Panc1 (cell line): ENCODE measurements around the gene SGSM1. TPM values are rescaled to one million over a fixed set of nuclear protein-coding genes. Genes with fewer than 3 reads are reported as not detected.

Experiments used
- ATAC-seq: fragments of 200-7000 bp; cut with Tn5 transposase; 2 replicates; pipeline ENCODE4 v1.9.1; 2020; ENCODE audit warnings: mild to moderate bottlenecking, moderate library complexity
- BruUV-seq: library from RNA; stranded (reverse); fragments of 400-500 nt; replicated peaks from 2 replicates; lab custom pipeline; 2021; lab: Mats Ljungman, UMichigan
- CTCF ChIA-PET: fragments of 300-600 bp; sonication (Branson Sonifier 250); formaldehyde crosslinking; loops from one replicate; lab custom pipeline; 2022; ENCODE audit warnings: antibody characterized with exemption; lab: Charles Lee
- POLR2A ChIA-PET: fragments of 300-600 bp; sonication (Branson Sonifier 250); formaldehyde crosslinking; loops from one replicate; lab custom pipeline; 2022; ENCODE audit warnings: antibody characterized with exemption; lab: Charles Lee
- DNase-seq: peaks from one replicate; pipeline ENCODE4 v3.0.0-alpha.2; 2010; ENCODE audit warnings: low read depth, low spot score
- H3K27ac ChIP-seq: 2 replicates; pipeline ENCODE4 v1.5.1; 2011; ENCODE audit warnings: mild to moderate bottlenecking, low read length, inconsistent platforms
- H3K27me3 ChIP-seq: fragments of 200-500 bp; sonication (Bioruptor generic); 2 replicates; pipeline ENCODE4 v1.6.0; 2014; ENCODE audit warnings: low read length, inconsistent platforms; ENCODE audit not compliant: control insufficient read depth, insufficient read depth
- H3K36me3 ChIP-seq: fragments of 200-500 bp; sonication (Bioruptor generic); 2 replicates; pipeline ENCODE4 v1.5.1; 2014; ENCODE audit warnings: inconsistent platforms, mild to moderate bottlenecking, low read length, moderate library complexity; ENCODE audit not compliant: control insufficient read depth, insufficient read depth
- H3K4me1 ChIP-seq: 2 replicates; pipeline ENCODE4 v1.5.1; 2011; ENCODE audit warnings: inconsistent platforms, mild to moderate bottlenecking, low read length, moderate library complexity; ENCODE audit not compliant: control insufficient read depth, insufficient read depth
- H3K4me3 ChIP-seq, 2 experiments: 2 replicates each; pipeline ENCODE4 v1.5.1; 2011 to 2012; ENCODE audit warnings: low read depth in 2 of 2, low read length in 2 of 2, mild to moderate bottlenecking in 2 of 2, inconsistent platforms in 1 of 2, moderate library complexity in 1 of 2
- H3K9me3 ChIP-seq: fragments of 200-500 bp; sonication (Bioruptor generic); 2 replicates; pipeline ENCODE4 v1.5.1; 2014; ENCODE audit warnings: low read depth, mild to moderate bottlenecking, inconsistent platforms, low read length, moderate library complexity; ENCODE audit not compliant: control insufficient read depth, insufficient read depth
- CTCF ChIP-seq: fragments of 450-650 bp; IDR thresholded peaks from 2 replicates; pipeline ENCODE4 v1.5.1; 2017; ENCODE audit warnings: mild to moderate bottlenecking
- POLR2AphosphoS5 ChIP-seq: IDR thresholded peaks from 2 replicates; pipeline ENCODE4 v1.6.1; 2012; ENCODE audit warnings: mild to moderate bottlenecking, low read depth, low read length, moderate library complexity
- REST ChIP-seq, 2 experiments: IDR thresholded peaks; 2 replicates each; pipeline ENCODE4 v1.6.1; 2011 to 2012; ENCODE audit warnings: low read depth in 2 of 2, control low read depth in 1 of 2, low read length in 1 of 2, mild to moderate bottlenecking in 1 of 2, moderate library complexity in 1 of 2; ENCODE audit not compliant: insufficient read depth in 1 of 2
- SIN3A ChIP-seq: IDR thresholded peaks from 2 replicates; pipeline ENCODE4 v1.6.1; 2012; ENCODE audit warnings: low read depth, mild to moderate bottlenecking, low read length, moderate library complexity, borderline replicate concordance; ENCODE audit not compliant: insufficient read depth
- TCF7L2 ChIP-seq: IDR thresholded peaks from 2 replicates; pipeline ENCODE4 v1.6.1; 2011; ENCODE audit warnings: mild to moderate bottlenecking, low read depth, low read length, inconsistent platforms
- in situ Hi-C: cut with HindIII; loops from 2 replicates; pipeline ENCODE4 v1.10.0; 2016; ENCODE audit warnings: low sequenced_read_pairs, low pct_unique_long_range_greater_than_20kb
- intact Hi-C: fragments of 100-400 bp; cut with micrococcal nuclease; formaldehyde crosslinking; loops from one replicate; pipeline ENCODE4 v1.10.0; 2022; ENCODE audit not compliant: unreplicated experiment
- total RNA-seq: library from RNA; stranded (reverse); gene quantifications from one replicate; pipeline ENCODE4 v1.2.1, GENCODE V29; 2021; ENCODE audit not compliant: unreplicated experiment

Gene SGSM1
- total RNA-seq, 1 experiment from 2014 or later = 1.6 TPM

- CTCF ChIA-PET = no interaction called here
Measured at GRCh38 chr22:24926428-24926725, 120.4 kb downstream of the SGSM1 start.

GRCh38 chr22:24926849-24927579, 121.0 kb downstream of the SGSM1 start:
- CTCF ChIA-PET = interaction anchor here (0.6 kb wide), 2 partner anchors 43 to 1512 kb away, joined by 3 read pairs; no protein-coding TSS in a partner anchor
- H3K4me1 ChIP-seq = no peaks in the 10 kb centered on the region
- BruUV-seq = no TSS peak
- in situ Hi-C loops (no loop called here), intact Hi-C loops (no loop called here)
- no peaks in the 10 kb centered on the region for H3K27me3 ChIP-seq
- no peak overlapping the region for H3K27ac ChIP-seq
- POLR2A ChIA-PET = interaction anchor here (0.6 kb wide), 1 partner anchor 13 kb away, joined by 3 read pairs; no protein-coding TSS in a partner anchor
- no peaks in the 10 kb centered on the region for H3K36me3 ChIP-seq
- no peak for DNase-seq
- H3K4me3 ChIP-seq = no peak overlapping the region
- ATAC-seq = no peak
- TF ChIP-seq TCF7L2 (no peak), CTCF (no peak), POLR2AphosphoS5 (no peak)
- H3K9me3 ChIP-seq = no peaks in the 10 kb centered on the region

More at GRCh38 chr22:24926428-24926725, 120.4 kb downstream of the SGSM1 start:
- TF ChIP-seq TCF7L2 (no peak), REST (IDR thresholded peaks at IDR 0.05; ENCODE audit: insufficient read depth in 1 of 2, low read depth in 2 of 2, low read length in 1 of 2) (no peak), CTCF (no peak), POLR2AphosphoS5 (no peak), SIN3A (no peak)
- no peak for ATAC-seq
- intact Hi-C loops (no loop called here), in situ Hi-C loops (no loop called here)
- no peak overlapping the region for H3K4me3 ChIP-seq
- no peaks in the 10 kb centered on the region for H3K4me1 ChIP-seq
- H3K9me3 ChIP-seq = no peaks in the 10 kb centered on the region
- no peak for DNase-seq
- no peaks in the 10 kb centered on the region for H3K36me3 ChIP-seq
- no peaks in the 10 kb centered on the region for H3K27me3 ChIP-seq
- H3K27ac ChIP-seq = no peak overlapping the region
- no TSS peak for BruUV-seq
- POLR2A ChIA-PET = interaction anchor here (0.6 kb wide), 1 partner anchor 448 kb away, joined by 7 read pairs; no protein-coding TSS in a partner anchor
